GM10266 (cell line): ENCODE measurements around the gene ACTL8.

ENCODE experiments used
- DNase-seq: peaks from one replicate; pipeline ENCODE4 v3.0.0; 2012; ENCODE audit errors: extremely low spot score
- CTCF ChIP-seq: IDR thresholded peaks from 2 replicates; pipeline ENCODE4 v1.5.1; 2012; ENCODE audit warnings: mild to moderate bottlenecking, low read depth; ENCODE audit not compliant: control insufficient read depth, insufficient read depth; ENCODE audit errors: missing control alignments

The ACTL8 gene

DNA sequence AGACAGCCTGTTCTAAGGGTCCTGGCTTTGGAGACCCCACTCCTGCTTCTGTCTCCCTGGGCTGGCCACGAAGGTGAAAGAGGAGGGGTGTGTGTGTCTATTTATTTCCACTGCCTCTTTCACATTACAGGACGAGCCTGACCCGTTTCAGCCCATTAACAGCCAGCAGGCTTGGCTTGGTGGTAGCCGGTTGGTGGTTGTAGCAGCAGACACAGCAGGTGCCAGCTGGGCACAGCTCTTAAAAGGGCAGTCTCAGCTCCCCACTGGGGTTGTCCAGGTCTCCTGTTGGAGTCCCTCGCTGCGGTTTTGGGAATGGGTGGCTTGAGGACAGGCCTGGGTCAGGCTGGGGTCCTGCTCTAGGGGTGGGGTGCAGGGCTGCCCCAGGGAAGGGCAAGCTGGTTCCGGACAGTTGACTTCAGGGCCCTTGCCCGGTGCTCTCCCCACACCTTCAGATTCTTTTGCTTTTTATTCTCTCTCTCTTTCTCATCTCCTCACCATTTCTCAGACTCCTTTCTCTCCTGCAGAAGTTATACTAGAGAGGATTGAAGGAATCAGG, 84.6 kb downstream of the ACTL8 start:
- DNase-seq = no peak
- no peak for TF ChIP-seq CTCF

DNA sequence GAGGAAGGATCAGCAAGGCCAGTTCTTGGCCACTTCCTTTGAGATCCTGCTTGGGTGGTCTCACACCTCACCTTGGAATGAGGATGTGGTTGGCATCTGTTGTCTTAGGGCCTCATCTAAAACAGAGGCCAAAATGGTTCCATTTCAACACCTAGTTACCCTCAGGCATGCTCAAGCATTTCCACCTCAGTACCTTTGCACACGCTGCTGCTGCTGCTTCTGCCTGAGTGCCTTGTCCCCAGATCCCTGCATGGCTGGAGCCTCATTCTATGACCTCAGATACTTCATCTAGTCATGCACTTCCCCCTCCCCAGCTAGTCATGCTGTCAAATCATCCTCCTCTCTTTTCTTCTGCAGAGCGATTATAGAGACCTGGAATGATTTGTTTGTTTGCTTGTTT, 86.8 kb downstream of the ACTL8 start:
- no peak for TF ChIP-seq CTCF
- DNase-seq = no peak

- DNase-seq = no peak
- no peak for TF ChIP-seq CTCF
Observed at GRCh38 chr1:17842686-17843085, 87.6 kb downstream of the ACTL8 start.

DNA sequence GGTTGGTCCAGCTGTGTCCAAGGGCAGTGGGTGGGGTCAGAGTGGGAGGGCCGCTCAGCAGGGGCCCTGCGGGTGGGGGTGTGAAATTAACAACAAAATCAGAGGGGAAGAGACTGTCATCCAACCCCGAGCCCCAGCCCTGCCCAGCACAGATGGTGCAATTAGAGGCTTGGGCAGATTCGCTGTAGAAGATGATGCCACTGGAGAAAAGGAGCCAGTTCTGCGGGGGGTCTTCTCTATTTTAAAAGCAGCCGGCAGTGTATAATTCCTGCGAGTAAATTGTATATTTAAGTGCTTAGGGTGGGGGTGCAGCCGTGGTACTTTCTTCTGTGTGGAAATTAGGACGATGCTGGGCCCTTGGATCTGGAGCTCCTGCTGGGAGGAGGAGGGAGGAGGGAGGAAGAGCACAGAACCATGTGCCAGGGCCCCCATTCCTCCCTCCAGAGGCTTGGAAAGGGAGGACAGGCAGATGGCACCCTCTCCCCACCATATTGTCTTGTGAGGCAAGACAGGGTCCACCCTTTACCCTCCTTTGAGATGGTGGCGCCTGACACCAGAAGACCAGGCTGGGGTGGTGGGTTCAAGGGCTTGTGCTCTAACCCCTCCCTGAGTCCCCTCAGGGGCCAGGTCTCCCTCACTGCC, 89.2 kb downstream of the ACTL8 start:
- no peak for DNase-seq
- no peak for TF ChIP-seq CTCF

GRCh38 chr1:17845583-17845982, 90.5 kb downstream of the ACTL8 start:
- no peak for DNase-seq
- no peak for TF ChIP-seq CTCF

DNA sequence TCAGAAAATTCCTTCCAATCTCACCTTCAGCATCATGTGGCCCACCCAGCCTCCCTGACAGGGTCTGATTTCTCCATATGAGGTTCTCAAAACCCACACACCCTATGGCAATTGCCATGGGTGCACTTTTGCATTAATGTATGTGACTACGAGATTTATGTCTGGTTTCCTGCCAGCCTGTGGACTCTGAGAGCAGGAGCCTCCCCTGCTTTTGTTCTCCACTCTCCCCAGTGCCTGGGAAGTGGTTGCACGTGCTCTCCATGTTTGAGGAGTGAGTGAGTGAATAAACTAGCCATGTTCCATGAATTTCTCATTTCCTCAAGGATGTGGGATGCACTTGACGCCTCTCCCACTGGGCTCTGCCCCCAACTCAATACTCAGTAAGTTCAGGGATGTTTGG, 91.2 kb downstream of the ACTL8 start:
- no peak for TF ChIP-seq CTCF
- DNase-seq = no peak

DNA sequence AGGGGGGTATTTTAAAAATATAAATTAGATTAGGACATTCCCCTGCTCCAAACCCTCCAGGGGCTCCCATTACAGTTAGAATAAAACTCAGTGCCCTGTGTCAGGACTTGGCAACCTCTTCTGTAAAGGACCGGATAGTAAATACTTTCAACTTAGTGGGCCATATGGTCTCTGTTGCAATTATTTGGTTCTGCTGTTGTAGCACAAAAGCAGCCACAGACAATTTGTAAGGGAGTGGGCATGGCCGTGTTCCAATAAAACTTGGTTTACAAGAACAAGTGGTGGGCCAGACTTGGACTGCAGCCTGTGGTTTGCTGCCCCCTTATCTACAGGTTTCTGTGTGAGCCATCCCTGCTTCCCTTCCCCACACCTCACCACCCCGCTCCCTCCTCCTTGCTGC, 92.0 kb downstream of the ACTL8 start:
- no peak for TF ChIP-seq CTCF
- no peak for DNase-seq
